ENCODE data around the gene SPAG17. TPM values are rescaled to one million over a fixed set of nuclear protein-coding genes. Genes with fewer than 3 reads are reported as not detected.

SPAG17 gene
- total and polyA plus RNA-seq, 2 of the 4 experiments (the other 2 are of a cell fraction): 0.10 TPM; not detected in 1

DNA sequence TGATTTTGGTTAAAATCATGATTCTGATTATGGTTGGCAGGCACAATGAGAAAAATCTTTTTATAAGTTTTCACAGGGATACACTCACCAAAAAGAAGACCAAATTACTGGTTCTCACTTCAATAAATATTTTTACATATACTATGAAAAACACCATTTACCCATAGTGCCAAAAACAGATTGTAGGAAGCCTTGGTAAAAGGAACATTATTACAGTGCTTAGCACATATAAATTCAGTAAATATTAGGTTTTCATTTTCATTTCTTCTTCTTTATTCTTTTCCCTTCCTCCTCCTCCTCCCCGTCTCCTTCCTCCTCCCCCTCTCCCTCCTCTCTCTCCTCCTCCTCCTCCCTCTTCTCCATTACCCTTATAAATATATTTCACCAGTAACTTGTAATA is 15.8 kb upstream of the SPAG17 start:
- H4K20me1 ChIP-seq (ENCODE audit: insufficient read depth, low read length): no peaks in the 10 kb centered on the region
- H3K56ac ChIP-seq (ENCODE audit: extremely low read depth, insufficient read depth, low read length): no peak overlapping the region
- no peak for TF ChIP-seq RAD21 (IDR thresholded peaks at IDR 0.05; ENCODE audit: low read length)
- no peak for TF ChIP-seq NFE2L2 (IDR thresholded peaks at IDR 0.05; ENCODE audit: low read depth, low read length)
- TF ChIP-seq RCOR1 (IDR thresholded peaks at IDR 0.05; ENCODE audit: insufficient replicate concordance, low read length): no peak
- TF ChIP-seq POLR2A (IDR thresholded peaks at IDR 0.05; ENCODE audit: low read depth, low read length): no peak
- no peak for TF ChIP-seq SMC3 (IDR thresholded peaks at IDR 0.05; ENCODE audit: low read depth, low read length)
- POLR2A ChIA-PET (ENCODE audit: unreplicated experiment): no interaction called here
- H2AK5ac ChIP-seq (ENCODE audit: low read depth, low read length): no peak overlapping the region
- no peak overlapping the region for H2BK5ac ChIP-seq (ENCODE audit: low read depth, low read length, poor library complexity, severe bottlenecking)
- intact Hi-C loops (cut with micrococcal nuclease): no loop called here
- no peaks in the 10 kb centered on the region for H3K36me3 ChIP-seq (ENCODE audit: control insufficient read depth, insufficient read depth, low read length)
- dilution Hi-C loops (cut with HindIII; ENCODE audit: low sequenced_read_pairs, unreplicated experiment): no loop called here
- WGBS, 2 experiments (ENCODE audit: extremely low coverage in 2 of 2, insufficient read length in 1 of 2): 67% methylated on average over 1 of the region's 1 CpG; no CpG with 5 or more reads in 1 of the 2 experiments
- no peak overlapping the region for H3K27ac ChIP-seq (ENCODE audit: insufficient read depth, low read length)
- no TSS peak for BruUV-seq (replicated peaks)
- H3K27me3 ChIP-seq (ENCODE audit: control insufficient read depth, insufficient read depth, low read length): no peaks in the 10 kb centered on the region
- CTCF ChIA-PET: no interaction called here
- in situ Hi-C loops (cut with MboI; ENCODE audit: low sequenced_read_pairs): no loop called here
- H3K9me3 ChIP-seq (ENCODE audit: control insufficient read depth, insufficient read depth, low read length): no peaks in the 10 kb centered on the region
- no peak overlapping the region for H2AFZ ChIP-seq (replicated peaks; ENCODE audit: low read length, poor library complexity)
- H2BK20ac ChIP-seq (ENCODE audit: low read depth, low read length): no peak overlapping the region
- no peak overlapping the region for H4K8ac ChIP-seq (ENCODE audit: low read depth in 2 of 2, low read length in 2 of 2)
- ATAC-seq (ENCODE audit: low read depth) (no peak), DNase-seq (no peak)
- no peak overlapping the region for H3K4me3 ChIP-seq (ENCODE audit: insufficient read depth, low read depth, low read length)
- no peaks in the 10 kb centered on the region for H3K79me1 ChIP-seq (ENCODE audit: low read depth in 1 of 2, low read length in 2 of 2)
- H3K23ac ChIP-seq (ENCODE audit: low read depth, low read length): no peak overlapping the region
- H3K9me1 ChIP-seq (ENCODE audit: insufficient read depth, low read length): no peaks in the 10 kb centered on the region
- no peak overlapping the region for H3K4me2 ChIP-seq (ENCODE audit: low read depth, low read length)
- no peak overlapping the region for H2BK120ac ChIP-seq (ENCODE audit: low read depth, low read length)
- H4K91ac ChIP-seq (ENCODE audit: insufficient read depth, low read depth, low read length): no peak overlapping the region
- H3K14ac ChIP-seq (replicated peaks; ENCODE audit: low read depth, low read length): no peak overlapping the region
- no peak overlapping the region for H3K9ac ChIP-seq (ENCODE audit: low read depth, low read length)
- H3K4me1 ChIP-seq (ENCODE audit: control insufficient read depth, insufficient read depth, low read length): no peaks in the 10 kb centered on the region
- no peak overlapping the region for H2AK9ac ChIP-seq (replicated peaks; ENCODE audit: low read depth, low read length, poor library complexity)
- no peak overlapping the region for H3K4ac ChIP-seq (ENCODE audit: low read depth, low read length)
- H4K5ac ChIP-seq (ENCODE audit: low read depth, low read length): no peak overlapping the region
- no peak overlapping the region for H3K18ac ChIP-seq (ENCODE audit: low read depth, low read length)
- H2BK15ac ChIP-seq (ENCODE audit: low read depth, low read length): no peak overlapping the region

All from IMR-90 (cell line).